SIG-M5 (cell line): ENCODE measurements around the gene TRIP4.

ENCODE experiments used
- DNase-seq: peaks from one replicate; lab custom pipeline; 2025; lab: John Stamatoyannopoulos, UW

The TRIP4 gene

GRCh38 chr15:64447536-64448315 is 60.1 kb downstream of the TRIP4 start:
- DNase-seq: no peak

GRCh38 chr15:64452988-64453688 is 65.5 kb downstream of the TRIP4 start:
- DNase-seq: no peak

GRCh38 chr15:64453689-64454037 is 66.0 kb downstream of the TRIP4 start:
- no peak for DNase-seq

GRCh38 chr15:64454282-64454681 is 66.6 kb downstream of the TRIP4 start:
- DNase-seq: no peak

- DNase-seq: peak; percentile 35
Observed at GRCh38 chr15:64455961-64456371, 68.3 kb downstream of the TRIP4 start.

GRCh38 chr15:64456634-64457108 is 69.0 kb downstream of the TRIP4 start:
- no peak for DNase-seq

GRCh38 chr15:64459066-64459781 is 71.6 kb downstream of the TRIP4 start:
- DNase-seq: no peak

GRCh38 chr15:64460206-64460723 is 72.6 kb downstream of the TRIP4 start, which contains the start of gene ZNF609:
ZNF609 (plus strand) TSS chr15:64460578; CDS start chr15:64499420, 38,842 bp downstream.
- DNase-seq: no peak

- DNase-seq: no peak
Observed at GRCh38 chr15:64460724-64461720, 73.4 kb downstream of the TRIP4 start.

- no peak for DNase-seq
Observed at GRCh38 chr15:64461721-64462162, 74.1 kb downstream of the TRIP4 start.

GRCh38 chr15:64462492-64462891 is 74.9 kb downstream of the TRIP4 start:
- no peak for DNase-seq

GRCh38 chr15:64464276-64465005 is 76.8 kb downstream of the TRIP4 start:
- no peak for DNase-seq

GRCh38 chr15:64466408-64467141 is 78.9 kb downstream of the TRIP4 start:
- no peak for DNase-seq

- no peak for DNase-seq
Observed at GRCh38 chr15:64472161-64472560, 84.5 kb downstream of the TRIP4 start.

GRCh38 chr15:64474846-64475245 is 87.2 kb downstream of the TRIP4 start:
- DNase-seq: no peak

GRCh38 chr15:64476550-64476949 is 88.9 kb downstream of the TRIP4 start:
- DNase-seq: no peak

- DNase-seq: no peak
Observed at GRCh38 chr15:64478863-64479262, 91.2 kb downstream of the TRIP4 start.

- no peak for DNase-seq
Observed at GRCh38 chr15:64480891-64481290, 93.3 kb downstream of the TRIP4 start.

GRCh38 chr15:64483749-64484148 is 96.1 kb downstream of the TRIP4 start:
- no peak for DNase-seq

GRCh38 chr15:64485796-64486195 is 98.2 kb downstream of the TRIP4 start:
- DNase-seq: no peak
